HG03520 (cell line): ENCODE measurements around the gene EHMT1.
"Not testable (repeated sequence)": the region's sequence is repeated elsewhere in the genome, so short reads cannot be mapped to it uniquely, and the experiment has no call there.

Experiments used
- ATAC-seq: cut with Tn5 transposase; IDR thresholded peaks from one replicate; pipeline ENCODE4 v1.9.1; 2021; ENCODE audit warnings: mild to moderate bottlenecking, moderate library complexity; ENCODE audit not compliant: unreplicated experiment

The EHMT1 gene

DNA sequence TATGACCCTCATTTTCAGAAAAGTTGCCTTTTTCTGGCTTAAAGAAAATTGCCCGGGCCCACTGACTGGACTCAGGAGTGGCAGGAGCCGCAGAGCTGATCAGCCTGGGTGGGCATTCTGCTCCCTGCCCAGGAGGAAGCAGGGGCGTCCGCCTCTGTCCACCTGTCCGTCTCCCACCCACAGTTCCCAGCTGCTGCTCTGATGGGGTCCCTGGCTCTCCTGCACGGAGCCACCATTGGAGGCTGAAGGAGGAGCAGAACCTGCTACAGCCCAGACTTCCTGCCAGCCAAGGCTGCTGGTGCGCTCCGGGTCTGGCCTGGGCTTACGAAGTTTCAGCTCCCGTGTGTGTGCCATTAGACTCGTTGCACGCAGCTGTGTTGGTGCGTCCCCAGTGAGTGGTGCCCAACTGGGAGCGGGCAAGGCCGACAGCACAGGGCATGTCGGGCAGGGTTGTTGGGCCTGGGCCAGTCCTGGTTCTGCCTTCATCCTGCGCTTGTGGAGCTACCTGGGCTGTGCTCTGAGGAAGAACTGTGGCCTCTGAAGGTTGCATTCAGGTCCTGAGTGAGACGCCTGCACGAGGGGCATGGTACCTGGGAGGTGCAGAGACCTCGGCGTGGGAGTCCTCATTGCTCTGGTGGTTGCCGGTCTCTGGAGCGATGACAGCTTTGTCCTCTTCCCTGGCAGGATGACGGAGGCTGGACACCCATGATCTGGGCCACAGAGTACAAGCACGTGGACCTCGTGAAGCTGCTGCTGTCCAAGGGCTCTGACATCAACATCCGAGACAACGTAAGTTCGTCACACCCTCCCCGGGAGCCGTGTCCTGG, 181.6 kb downstream of the EHMT1 start:
- no peak for ATAC-seq

DNA sequence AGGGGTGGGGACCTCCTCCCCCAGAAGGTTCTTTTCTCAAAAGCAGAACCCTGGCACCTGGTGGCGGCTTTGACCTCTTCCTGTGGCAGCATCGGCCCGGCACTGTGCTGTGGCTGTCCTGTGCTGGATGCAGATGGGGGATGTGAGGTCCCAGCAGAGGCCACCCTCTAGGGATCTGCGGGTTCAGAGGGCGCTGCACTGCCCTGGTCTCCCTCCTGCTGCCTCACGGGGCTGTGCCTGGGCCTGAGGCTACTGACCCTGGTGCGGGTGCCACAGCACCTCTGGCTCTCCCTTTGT, 182.2 kb downstream of the EHMT1 start:
- ATAC-seq: no peak

DNA sequence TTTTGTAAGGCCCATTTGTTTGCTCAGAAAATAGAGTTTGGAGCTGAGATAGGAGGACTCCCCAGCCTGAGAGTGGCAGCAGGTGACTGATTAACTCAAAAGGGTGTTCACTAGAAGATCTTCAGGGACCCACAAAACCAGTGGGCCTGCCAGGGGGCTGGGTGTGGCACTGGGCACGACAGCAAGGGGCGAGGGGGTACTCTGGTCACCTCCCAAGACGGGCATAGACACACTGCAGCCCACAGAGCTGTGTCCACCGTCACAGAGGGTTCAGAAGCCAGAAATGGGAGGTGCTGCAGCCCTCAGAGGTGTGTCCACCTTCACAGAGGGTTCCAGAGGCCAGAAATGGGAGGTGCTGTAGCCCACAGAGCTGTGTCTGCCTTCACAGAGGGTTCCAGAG, 183.2 kb downstream of the EHMT1 start:
- no peak for ATAC-seq

DNA sequence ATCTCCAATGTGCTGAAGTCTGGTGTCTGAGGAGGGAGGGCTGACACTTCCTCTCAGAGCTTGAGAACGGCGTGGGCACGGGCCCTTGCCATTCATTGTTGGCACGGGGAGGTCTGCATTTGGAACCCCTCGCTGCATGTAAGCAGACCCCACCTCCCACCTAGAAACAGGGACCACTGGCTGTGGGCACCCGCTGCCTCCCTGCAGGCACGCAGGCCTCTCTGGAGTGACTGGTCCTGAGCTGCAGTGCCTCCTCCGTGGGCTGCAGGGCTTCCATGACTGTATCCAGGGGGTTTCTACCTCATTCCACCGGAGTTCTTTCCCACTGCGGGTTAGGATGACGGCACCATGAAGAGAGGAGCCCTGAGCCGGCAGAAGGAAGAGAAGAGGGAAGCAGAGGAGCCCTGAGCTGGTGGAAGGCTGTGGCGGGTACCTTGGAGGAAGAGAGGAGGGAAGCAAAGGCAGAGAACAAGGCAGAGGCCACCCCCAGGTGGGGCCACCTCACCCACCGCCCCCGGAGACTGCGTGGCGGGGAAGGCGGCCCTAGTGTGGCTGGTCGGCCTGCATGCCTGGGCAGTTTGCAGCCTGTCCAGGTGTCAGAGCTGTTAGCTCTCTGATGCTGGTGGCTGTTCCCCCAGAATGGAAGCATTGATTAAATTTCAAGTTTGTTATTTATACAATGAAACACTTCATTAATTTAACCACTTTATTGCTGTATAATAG, 183.9 kb downstream of the EHMT1 start:
- no peak for ATAC-seq

DNA sequence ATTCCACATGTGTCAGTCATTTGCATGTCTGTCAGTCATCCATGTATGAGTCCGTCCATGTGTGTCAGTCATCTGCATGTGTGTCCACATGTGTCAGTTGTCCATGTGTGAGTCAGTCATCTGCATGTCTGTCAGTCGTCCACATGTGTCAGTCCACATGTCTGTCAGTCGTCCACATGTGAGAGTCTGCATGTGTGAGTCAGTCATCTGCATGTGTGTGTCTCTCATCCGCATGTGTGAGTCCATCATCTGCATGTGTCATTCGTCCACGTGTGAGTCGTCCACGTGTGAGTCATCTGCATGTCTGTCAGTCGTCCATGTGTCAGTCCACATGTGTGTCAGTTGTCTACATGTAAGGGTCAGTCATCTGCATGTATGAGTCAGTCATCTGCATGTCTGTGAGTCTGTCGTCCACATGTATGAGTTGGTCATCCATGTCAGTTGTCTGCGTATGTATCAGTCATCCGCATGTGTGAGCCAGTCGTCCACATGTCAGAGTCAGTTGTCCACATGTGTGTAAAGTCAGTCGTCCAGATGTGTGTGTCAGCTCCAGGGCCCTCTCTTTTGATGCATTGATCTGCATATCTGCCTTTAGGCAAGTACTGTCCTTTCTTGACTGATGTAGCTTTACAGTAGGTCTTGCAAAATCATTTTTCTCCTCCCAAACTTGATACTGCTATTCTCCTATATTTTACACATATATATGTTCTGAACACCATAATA, 186.3 kb downstream of the EHMT1 start:
- ATAC-seq: no peak

DNA sequence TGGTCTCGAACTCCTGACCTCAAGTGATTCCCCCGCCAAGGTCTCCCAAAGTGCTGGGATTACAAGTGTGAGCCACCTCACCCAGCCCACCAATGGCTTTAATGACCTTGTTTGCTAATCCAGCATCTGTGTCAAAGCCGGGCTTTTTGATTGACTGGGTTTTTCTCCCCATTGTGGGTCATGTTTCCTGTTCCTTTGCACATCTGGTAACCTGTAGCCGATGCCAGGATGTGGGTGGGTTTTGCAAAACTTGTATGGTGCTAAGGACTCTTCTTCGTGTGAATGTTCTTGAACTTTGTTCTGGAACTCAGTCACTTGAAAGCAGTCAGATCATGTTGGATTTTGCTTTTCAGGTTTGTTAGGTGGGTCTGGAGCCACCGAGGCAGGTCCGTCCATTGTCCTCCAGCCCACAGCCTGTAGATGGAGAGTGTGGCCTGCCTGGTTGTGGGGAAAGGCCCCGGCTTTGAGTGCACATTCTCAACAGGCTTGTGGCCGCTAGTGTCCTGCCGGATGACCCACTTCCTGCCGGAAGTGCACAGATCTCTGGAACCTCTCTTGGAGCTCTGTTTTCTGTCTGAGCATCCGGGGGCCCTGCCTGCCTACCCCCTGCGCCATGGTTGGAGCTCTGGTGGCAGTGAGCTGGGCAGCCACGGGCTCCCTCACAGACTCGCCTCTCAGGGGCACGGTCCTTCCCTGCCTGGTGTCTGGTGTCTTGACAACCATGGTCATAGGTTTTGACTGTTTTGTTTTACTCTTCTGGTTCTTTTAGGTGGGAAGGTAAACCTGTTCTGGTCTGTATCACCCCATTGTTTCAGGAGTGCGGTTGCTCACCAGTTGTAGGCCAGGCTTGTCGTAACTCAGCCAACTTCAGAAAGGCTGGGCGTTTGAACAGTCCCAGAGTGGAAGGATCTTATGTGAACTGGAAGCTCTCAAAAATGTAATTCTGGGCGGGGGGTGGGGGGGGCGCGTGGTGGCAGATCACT, 189.2 kb downstream of the EHMT1 start:
- no peak for ATAC-seq

DNA sequence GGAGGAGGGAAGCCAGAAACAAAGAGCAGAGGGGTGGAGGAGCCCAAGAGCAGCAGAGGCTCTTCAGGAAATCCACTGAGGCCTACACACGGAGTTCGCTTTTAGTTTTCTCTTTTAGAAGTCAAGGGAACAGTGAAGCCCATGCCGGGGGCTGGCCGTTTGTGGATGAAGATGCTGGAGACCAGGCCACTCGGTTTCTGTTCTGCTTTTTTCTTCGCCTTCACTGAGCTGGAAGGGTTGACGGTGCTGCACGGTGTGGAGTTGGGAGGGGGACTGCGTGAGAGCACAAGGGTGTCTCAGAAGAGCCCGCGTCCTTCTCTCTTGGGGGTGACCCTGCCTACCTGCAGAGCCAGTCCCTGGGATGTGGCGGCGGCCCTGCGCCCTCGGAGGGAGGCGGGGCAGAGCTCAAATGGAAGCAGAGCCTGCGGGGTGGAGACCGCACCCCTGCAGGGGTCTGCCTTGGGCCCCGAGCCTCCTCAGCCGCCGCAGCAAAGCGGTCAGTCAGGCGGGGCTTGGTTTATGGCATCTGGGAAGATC, 190.3 kb downstream of the EHMT1 start:
- no peak for ATAC-seq

DNA sequence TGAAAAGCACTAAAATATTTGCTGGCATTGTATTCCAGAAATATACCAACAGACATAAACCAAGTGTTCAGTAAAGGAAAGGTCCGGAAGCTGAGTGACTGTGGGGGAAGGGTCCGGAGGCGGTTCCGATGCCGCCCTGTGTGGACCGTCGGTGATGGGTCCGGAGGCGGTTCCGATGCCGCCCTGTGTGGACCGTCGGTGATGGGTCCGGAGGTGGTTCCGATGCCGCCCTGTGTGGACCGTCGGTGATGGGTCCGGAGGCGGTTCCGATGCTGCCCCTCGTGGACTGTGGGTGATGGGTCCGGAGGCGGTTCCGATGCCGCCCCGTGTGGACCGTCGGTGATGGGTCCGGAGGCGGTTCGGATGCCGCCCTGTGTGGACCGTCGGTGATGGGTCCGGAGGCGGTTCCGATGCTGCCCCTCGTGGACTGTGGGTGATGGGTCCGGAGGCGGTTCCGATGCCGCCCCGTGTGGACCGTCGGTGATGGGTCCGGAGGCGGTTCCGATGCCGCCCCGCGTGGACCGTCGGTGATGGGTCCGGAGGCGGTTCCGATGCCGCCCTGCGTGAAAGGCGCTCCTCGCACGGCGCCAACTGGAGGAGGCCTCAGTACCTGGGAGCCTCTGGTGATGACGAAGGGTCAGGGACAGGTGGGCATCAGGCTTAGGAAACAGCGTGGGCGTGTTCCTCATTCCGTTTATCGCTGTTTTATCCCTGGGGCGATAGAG, 191.1 kb downstream of the EHMT1 start:
- not testable (repeated sequence) for ATAC-seq

DNA sequence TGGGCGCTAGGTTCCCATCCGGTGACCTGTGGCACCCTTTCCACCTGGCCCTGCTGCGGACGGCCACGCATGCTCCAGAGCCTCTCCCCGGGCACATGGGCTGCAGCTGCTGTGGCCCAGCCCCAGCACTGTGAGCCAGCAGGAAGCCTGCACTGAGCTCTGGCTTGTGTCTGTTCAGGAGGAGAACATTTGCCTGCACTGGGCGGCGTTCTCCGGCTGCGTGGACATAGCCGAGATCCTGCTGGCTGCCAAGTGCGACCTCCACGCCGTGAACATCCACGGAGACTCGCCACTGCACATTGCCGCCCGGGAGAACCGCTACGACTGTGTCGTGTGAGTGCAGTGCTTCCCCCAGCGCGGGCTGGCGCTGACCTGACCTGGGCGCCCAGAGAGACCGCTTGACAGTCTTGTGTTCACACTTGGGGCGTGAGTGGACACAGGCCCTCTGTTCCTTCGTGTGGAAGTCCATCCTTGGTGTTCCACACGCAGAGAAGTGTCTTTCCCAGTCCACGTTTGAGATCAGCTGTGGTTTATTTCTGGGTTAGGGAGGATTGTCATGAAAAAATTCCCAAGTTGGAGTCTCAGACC, 192.6 kb downstream of the EHMT1 start:
- ATAC-seq: no peak

DNA sequence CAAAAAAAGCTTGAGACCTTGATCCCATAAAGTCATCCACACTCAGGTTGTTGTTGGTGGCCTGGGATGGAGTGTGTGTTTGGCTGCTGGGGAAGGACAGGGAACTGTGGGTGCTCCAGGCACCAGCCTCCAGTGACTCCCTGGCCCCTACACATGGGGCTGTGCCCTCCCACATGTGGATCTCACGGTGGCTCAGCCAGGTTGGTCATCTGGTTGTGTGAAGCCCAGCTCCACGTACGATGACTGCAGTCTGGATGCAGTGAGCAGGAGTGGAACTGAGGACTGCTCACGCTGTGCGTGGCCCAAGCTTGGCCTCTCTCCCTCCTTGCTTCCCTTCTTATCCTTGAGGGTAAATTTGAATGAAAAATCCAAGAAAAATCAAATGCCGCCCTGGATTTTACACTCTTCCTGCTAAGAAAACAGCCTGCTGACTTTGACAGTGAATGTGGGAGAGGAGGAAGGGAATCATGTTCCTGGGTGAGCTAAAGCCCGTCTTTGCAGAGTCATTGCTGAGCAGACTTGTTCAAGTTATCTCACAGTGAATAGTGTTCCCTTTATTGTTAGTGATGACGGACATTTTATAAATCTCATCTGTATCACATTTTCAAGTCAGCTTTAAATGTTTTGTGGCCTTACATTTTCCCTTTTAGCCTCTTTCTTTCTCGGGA, 193.7 kb downstream of the EHMT1 start:
- no peak for ATAC-seq

DNA sequence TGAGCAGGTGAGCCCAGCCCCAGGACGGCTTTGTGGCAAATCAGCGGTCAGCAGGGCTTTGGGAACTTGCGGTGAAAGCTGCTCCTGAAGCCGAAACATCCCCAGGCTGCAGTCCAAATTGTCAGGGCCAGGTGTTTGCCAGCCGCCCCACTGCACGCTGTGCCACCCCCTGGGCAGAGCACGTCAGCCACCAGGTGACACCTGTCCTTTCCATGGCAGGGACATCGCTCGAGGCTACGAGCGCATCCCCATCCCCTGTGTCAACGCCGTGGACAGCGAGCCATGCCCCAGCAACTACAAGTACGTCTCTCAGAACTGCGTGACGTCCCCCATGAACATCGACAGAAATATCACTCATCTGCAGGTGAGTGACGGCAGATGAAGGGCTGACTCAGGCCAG, 194.4 kb downstream of the EHMT1 start:
- no peak for ATAC-seq

DNA sequence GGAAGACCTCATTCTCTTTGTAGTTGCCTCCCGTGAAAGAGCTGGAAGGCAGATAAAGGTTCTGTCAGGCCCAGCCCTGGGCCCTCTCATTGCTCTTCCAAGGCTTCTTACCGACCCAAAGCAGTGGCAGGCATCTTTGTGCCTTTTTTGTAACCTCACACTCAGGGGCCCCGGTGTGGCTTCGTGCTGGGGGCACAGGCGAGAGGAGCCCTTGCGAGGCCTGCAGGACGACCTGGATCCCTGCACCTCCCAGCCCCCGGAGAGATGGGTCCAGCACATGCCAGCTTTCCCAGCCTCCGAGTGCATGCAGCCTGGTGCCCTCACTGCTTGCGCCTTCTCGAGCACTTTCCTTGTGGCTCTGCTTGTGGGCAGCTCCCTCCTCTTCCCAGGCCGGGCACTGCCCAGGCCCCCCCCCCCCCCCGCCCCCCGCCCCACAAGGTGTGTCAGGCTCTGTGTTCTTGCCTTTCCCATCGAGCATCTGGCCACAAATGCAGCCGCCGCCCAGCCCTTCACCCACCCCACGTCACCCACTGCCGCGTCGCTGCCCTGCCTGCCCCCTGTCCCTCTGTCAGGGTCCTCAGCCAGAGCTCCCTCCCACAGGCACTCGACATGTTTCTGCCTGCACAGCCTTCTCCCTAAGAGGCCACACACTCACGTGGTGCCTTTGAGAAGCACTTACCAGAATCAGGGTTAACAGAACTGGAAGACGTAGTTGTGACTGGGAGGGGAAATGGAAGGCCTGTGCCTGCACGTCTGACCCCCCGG, 195.0 kb downstream of the EHMT1 start:
- ATAC-seq: no peak

DNA sequence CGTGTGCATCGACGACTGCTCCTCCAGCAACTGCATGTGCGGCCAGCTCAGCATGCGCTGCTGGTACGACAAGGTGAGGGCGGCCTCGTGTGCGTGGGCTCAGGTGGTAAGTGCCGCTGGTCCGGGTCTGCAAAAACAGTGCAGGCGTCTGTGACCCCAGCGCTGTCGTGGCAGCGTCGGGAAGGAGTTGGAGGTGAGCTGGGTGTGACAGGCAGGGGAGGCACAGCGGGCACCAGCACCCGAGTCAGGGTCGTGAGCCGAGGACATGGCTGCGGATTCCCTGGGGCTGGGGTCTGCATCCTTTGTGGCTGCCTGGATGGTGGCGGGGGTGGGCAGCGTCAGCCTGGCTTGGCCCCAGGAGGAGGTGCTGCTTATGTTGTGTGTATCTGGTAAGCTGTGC, 195.6 kb downstream of the EHMT1 start:
- ATAC-seq: no peak

DNA sequence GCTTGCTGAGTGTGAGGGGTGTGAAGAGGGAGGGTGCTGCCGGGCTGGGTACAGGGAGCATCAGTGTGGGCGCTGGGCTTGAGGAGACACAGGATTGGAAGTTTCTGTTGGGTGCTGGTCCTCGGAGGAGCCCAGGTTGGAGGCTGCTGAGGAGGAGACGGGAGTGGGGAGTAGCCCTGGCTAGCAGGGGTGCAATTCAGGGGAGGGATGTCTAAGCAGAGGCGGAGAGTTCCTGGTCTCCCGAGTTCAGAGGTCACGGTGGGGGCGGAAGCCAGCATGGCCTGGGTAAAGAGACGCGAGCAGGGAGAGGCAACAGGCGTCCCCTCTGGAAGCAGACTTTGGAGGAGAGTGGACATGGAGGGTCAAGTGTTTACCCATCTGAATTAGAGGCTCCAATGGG, 196.0 kb downstream of the EHMT1 start:
- no peak for ATAC-seq

DNA sequence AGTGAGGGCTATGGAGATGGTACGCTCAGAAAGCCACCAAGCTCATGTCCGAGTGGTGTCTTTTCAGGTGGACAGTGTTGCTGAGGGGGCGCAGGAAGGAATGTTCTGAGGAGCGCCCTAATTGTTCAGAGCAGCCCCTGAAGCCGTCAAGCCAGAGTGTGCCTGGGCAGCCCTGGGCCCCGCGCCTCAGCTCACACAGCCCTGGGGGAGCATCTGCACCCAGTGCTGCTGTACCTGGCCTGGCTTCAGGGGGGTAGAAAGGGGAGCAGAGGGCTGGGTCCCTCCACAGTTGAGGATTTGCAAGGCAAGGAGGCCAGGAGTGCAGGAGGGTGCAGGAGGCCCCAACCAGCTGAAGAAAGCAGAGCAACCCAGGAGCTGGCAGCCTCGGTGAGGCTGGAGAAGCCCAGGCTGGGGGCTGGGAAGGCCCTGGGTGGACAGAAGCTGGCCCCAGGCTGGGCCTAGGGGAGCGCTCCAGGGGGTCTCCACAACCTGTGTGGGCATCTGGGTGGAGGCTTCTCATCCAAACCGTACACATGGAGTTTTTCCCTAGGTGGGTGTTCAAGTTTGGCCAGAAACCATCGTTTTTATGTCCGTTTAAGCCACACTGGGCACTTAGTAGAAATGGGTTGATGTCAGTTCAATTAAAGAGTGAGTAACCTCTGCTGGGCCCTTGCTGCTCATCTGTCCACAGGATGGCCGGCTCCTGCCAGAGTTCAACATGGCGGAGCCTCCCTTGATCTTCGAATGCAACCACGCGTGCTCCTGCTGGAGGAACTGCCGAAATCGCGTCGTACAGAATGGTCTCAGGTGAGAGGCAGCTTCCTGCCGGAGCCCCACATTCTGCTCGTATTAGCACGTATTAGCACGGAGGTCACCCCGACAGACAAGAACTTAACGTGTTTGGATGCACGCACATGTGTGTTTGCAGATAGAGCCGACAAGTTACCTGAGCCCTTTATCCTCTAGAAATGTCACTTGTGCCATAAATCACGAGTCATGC, 196.8 kb downstream of the EHMT1 start:
- ATAC-seq: no peak

DNA sequence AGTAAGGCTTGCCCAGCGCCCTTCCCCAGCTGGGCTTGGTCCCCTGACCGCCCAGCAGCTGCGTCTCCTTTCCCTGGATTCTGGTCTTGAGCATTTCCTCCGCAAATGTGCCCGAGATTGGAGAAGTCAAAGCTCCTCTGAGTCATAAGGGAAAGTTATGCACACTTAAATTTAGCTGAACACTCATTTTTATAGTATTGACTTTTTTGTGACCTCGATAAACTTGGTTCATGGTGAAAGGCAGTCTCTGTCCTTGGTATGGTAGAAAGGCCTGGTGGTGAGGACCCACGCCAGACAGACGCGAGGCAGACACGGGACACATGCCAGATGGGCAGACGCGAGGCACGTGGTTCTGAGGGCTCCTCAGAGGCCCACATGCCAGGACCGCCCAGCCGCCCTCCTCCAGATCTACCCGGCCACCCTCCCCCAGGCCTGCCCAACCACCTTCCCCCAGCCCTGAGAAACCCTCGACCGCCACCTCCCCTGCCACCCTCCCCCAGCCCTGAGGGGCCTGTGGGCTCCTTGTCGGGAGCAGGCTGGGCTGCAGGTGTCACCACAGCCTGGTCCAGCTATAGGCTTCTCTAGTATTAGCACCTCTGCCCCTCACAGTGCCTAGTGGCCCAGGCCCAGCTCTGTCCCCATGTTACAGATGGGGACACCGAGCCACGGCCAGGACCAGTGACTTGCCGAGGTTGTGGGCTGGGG, 197.9 kb downstream of the EHMT1 start:
- ATAC-seq: no peak
